Osteoblast (primary cell): ENCODE measurements around the gene ADGRV1. TPM values are rescaled to one million over a fixed set of nuclear protein-coding genes. Genes with fewer than 3 reads are reported as not detected.

Source experiments
- DNase-seq: peaks from one replicate; pipeline ENCODE4 v3.0.0; 2011; ENCODE audit warnings: low spot score, mixed read lengths; ENCODE audit not compliant: insufficient read length; ENCODE audit errors: missing footprints
- H2AFZ ChIP-seq: 2 replicates; pipeline ENCODE4 v1.6.0; 2011; ENCODE audit warnings: mild to moderate bottlenecking, low read length
- H3K27ac ChIP-seq: 2 replicates; pipeline ENCODE4 v1.5.1; 2011; ENCODE audit warnings: mild to moderate bottlenecking, low read depth, low read length, moderate library complexity
- H3K27me3 ChIP-seq: 2 replicates; pipeline ENCODE4 v1.6.0; 2012; ENCODE audit warnings: mild to moderate bottlenecking, control low read depth, inconsistent platforms, low read length, moderate library complexity; ENCODE audit not compliant: insufficient read depth
- H3K36me3 ChIP-seq: 2 replicates; pipeline ENCODE4 v1.5.1; 2011; ENCODE audit warnings: mild to moderate bottlenecking, low read length, control low read depth, moderate library complexity; ENCODE audit not compliant: insufficient read depth
- H3K4me1 ChIP-seq: 2 replicates; pipeline ENCODE4 v1.5.1; 2011; ENCODE audit warnings: mild to moderate bottlenecking, low read length, control low read depth, moderate library complexity; ENCODE audit not compliant: insufficient read depth
- H3K4me2 ChIP-seq: 2 replicates; pipeline ENCODE4 v1.6.0; 2011; ENCODE audit warnings: mild to moderate bottlenecking, low read length; ENCODE audit not compliant: insufficient read depth
- H3K4me3 ChIP-seq: fragments of 200-600 bp; sonication (generic); 3 replicates; pipeline ENCODE4 v1.5.1; 2012; ENCODE audit warnings: mild to moderate bottlenecking, low read length, inconsistent platforms; ENCODE audit not compliant: insufficient read depth
- H3K79me2 ChIP-seq: 2 replicates; pipeline ENCODE4 v1.6.0; 2012; ENCODE audit warnings: mild to moderate bottlenecking, low read length, control low read depth, inconsistent platforms; ENCODE audit not compliant: insufficient read depth
- H3K9me3 ChIP-seq: 2 replicates; pipeline ENCODE4 v1.5.1; 2011; ENCODE audit warnings: low read depth, low read length, control low read depth
- H4K20me1 ChIP-seq: 2 replicates; pipeline ENCODE4 v1.6.0; 2012; ENCODE audit warnings: mild to moderate bottlenecking, low read length, control low read depth; ENCODE audit not compliant: insufficient read depth
- total RNA-seq: library from RNA; depleted of rRNA; stranded (reverse); fragments of >200 nt; gene quantifications from 2 replicates; pipeline ENCODE4 v1.2.3, GENCODE V29; 2012
- TF ChIP-seq, protein P1 (sequence below): IDR thresholded peaks from 2 replicates; pipeline ENCODE4 v1.5.1; 2011; ENCODE audit warnings: mild to moderate bottlenecking, low read depth, low read length, moderate library complexity; ENCODE audit errors: extremely low read depth

ADGRV1 gene
- total RNA-seq, 1 donor = under 0.01 TPM

DNA sequence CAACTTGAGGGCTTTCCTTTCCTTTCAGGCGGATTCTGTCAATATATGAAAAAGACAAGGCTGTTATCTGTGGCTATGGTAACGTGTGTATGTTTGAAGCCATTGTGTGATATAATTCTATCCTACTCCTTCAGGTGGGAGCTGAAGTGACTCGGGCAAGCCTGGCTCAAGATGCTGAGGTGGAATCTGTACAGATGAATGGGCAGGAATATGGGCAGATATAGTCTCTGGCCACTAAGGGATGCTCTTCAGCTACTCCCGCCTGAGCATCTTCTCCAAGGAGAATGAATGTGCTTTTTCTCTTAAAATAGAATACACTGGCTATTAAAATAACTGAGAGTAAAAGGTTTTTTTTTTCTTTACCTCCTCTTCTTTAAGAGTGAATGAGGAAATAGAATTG lies 244.8 kb downstream of the ADGRV1 start:
- Histone ChIP-seq H2AFZ (no peak overlapping the region), H3K27ac (no peak overlapping the region), H3K9me3 (no peaks in the 10 kb centered on the region), H4K20me1 (no peaks in the 10 kb centered on the region), H3K4me3 (no peak overlapping the region), H3K27me3 (no peaks in the 10 kb centered on the region), H3K4me2 (no peak overlapping the region), H3K36me3 (no peaks in the 10 kb centered on the region), H3K4me1 (no peaks in the 10 kb centered on the region), H3K79me2 (no peaks in the 10 kb centered on the region)
- TF ChIP-seq, protein P1, sequence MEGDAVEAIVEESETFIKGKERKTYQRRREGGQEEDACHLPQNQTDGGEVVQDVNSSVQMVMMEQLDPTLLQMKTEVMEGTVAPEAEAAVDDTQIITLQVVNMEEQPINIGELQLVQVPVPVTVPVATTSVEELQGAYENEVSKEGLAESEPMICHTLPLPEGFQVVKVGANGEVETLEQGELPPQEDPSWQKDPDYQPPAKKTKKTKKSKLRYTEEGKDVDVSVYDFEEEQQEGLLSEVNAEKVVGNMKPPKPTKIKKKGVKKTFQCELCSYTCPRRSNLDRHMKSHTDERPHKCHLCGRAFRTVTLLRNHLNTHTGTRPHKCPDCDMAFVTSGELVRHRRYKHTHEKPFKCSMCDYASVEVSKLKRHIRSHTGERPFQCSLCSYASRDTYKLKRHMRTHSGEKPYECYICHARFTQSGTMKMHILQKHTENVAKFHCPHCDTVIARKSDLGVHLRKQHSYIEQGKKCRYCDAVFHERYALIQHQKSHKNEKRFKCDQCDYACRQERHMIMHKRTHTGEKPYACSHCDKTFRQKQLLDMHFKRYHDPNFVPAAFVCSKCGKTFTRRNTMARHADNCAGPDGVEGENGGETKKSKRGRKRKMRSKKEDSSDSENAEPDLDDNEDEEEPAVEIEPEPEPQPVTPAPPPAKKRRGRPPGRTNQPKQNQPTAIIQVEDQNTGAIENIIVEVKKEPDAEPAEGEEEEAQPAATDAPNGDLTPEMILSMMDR = no peak
- DNase-seq = no peak

DNA sequence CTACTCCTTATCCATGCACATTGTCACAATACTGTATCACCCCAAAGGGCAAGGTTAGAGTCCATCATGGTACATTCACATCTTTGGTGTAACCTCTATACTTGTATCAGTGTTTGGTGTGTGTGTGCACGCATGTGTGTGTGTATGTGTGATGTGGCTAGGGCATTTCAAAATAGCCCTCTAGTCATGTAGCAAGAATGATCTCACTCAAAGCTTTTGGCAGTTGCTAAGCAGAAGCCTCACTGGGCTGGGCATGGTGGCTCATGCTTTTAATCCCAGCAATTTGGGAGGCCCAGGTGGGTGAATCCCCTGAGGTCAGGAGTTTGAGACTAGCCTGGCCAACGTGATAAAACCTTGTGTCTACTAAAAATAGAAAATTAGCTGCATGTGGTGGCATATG lies 245.3 kb downstream of the ADGRV1 start:
- no peak for DNase-seq
- TF ChIP-seq, protein P1 = no peak

DNA sequence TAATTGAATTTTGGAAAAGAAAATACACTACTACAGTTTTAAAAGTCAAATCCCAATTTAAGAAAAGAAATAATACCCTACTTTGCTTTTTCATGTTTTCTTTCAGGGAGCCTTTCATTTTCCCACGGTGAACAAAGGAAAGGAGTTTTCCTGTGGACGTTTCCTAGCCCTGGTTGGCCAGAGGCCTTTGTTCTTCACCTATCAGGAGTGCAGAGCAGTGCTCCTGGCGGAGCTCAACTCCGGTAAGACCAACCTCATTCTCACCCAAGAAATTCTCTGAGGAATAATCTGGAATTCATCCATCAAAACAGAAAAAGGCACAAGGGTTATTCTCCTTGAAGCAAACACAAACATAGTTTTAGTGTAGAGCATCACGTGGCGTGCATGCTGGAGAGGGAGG lies 248.9 kb downstream of the ADGRV1 start:
- DNase-seq = no peak
- peak overlapping the region; percentile 33 for H2AFZ ChIP-seq
- no peaks in the 10 kb centered on the region for H4K20me1 ChIP-seq
- H3K79me2 ChIP-seq = no peaks in the 10 kb centered on the region
- TF ChIP-seq, protein P1 = no peak
- H3K27ac ChIP-seq = no peak overlapping the region
- no peak overlapping the region for H3K4me2 ChIP-seq
- no peaks in the 10 kb centered on the region for H3K4me1 ChIP-seq
- H3K9me3 ChIP-seq = no peaks in the 10 kb centered on the region
- H3K4me3 ChIP-seq = no peak overlapping the region
- no peaks in the 10 kb centered on the region for H3K27me3 ChIP-seq
- no peaks in the 10 kb centered on the region for H3K36me3 ChIP-seq

More for the DNA sequence above, 245.3 kb downstream of the ADGRV1 start:
- H3K4me1 ChIP-seq = no peaks in the 10 kb centered on the region
- no peak overlapping the region for H3K27ac ChIP-seq
- no peaks in the 10 kb centered on the region for H3K27me3 ChIP-seq
- H2AFZ ChIP-seq = no peak overlapping the region
- H4K20me1 ChIP-seq = no peaks in the 10 kb centered on the region
- no peaks in the 10 kb centered on the region for H3K36me3 ChIP-seq
- H3K4me2 ChIP-seq = no peak overlapping the region
- H3K79me2 ChIP-seq = no peaks in the 10 kb centered on the region
- no peaks in the 10 kb centered on the region for H3K9me3 ChIP-seq
- H3K4me3 ChIP-seq = no peak overlapping the region

DNA sequence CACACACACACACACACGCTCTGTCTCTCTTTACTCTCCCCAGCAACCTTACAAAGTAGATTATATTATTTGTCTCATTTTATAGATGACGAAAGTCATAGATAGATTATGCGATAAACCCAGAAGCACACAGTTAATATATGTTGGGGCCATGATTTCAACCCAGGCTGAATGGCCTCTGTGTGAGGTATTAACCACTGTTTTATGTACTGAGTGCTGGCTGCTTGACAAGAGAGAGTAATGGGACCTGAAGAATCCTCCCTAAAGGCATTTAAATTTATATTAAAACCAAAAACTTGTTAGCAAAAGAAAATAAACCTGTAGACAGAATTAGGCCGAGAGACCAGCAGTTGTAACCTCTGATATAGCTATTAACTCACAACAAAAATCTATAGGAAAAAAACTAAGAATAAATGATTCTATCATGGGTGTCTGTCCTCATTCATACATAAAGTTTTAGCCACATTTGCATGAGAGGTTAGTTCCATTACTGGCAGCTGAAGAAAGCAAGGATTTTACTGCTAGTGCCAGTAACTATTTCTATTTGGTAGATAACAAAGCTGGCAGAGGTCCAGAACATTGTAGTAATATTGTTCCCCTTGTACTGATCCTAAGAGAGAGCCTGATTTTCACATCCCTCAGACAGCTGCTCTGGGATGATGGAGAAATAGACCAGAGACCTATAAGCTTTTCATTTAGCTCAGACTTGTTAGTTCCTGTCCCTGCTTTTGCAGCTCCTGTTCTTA lies 250.9 kb downstream of the ADGRV1 start:
- Histone ChIP-seq H4K20me1 (no peaks in the 10 kb centered on the region), H2AFZ (no peak overlapping the region), H3K79me2 (no peaks in the 10 kb centered on the region), H3K4me2 (no peak overlapping the region), H3K36me3 (no peaks in the 10 kb centered on the region), H3K9me3 (no peaks in the 10 kb centered on the region), H3K27me3 (no peaks in the 10 kb centered on the region), H3K27ac (no peak overlapping the region), H3K4me1 (no peaks in the 10 kb centered on the region), H3K4me3 (no peak overlapping the region)
- peak; percentile 22 for DNase-seq
- TF ChIP-seq, protein P1 = no peak
